Measurements from ENCODE around the gene SLC35E4. TPM values are rescaled to one million over a fixed set of nuclear protein-coding genes. Genes with fewer than 3 reads are reported as not detected.
A peak's percentile ranks its signal among the peaks of the same experiment; 100 is the strongest.

SLC35E4 gene
- total and polyA plus RNA-seq, 9 of the 15 experiments (the other 6 are each of a cell fraction or from before 2014, with no cell fraction given), result 0.06 to 2.3 (median 0.86) TPM; not detected in 1

GRCh38 chr22:30591588-30592359 lies 43.8 kb upstream of the SLC35E4 start, which contains the start of gene PES1 (continued):
- TF ChIP-seq, protein P1, sequence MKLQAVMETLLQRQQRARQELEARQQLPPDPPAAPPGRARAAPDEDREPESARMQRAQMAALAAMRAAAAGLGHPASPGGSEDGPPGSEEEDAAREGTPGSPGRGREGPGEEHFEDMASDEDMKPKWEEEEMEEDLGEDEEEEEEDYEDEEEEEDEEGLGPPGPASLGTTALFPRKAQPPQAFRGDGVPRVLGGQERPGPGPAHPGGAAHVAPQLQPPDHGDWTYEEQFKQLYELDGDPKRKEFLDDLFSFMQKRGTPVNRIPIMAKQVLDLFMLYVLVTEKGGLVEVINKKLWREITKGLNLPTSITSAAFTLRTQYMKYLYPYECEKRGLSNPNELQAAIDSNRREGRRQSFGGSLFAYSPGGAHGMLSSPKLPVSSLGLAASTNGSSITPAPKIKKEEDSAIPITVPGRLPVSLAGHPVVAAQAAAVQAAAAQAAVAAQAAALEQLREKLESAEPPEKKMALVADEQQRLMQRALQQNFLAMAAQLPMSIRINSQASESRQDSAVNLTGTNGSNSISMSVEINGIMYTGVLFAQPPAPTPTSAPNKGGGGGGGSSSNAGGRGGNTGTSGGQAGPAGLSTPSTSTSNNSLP (IDR thresholded peaks at IDR 0.05; ENCODE audit: borderline replicate concordance, low read depth, low read length), result no peak
- TF ChIP-seq CTBP1 (IDR thresholded peaks at IDR 0.05; ENCODE audit: borderline replicate concordance) (peak; percentile 21; the same call in 1 of the 2 replicates), HMBOX1 (IDR thresholded peaks at IDR 0.05) (no peak), ZNF785 (CRISPR knock-in tag; IDR thresholded peaks at IDR 0.05) (no peak), RB1 (IDR thresholded peaks at IDR 0.05; ENCODE audit: low read depth) (peak; percentile 30; the same call in 1 of the 2 replicates), MAFG (tag; conservative IDR thresholded peaks at IDR 0.05) (no peak), SP1 (CRISPR knock-in tag; IDR thresholded peaks at IDR 0.05) (peak; percentile 67), CC2D1A (IDR thresholded peaks at IDR 0.05) (no peak), ZNF124 (CRISPR knock-in tag; IDR thresholded peaks at IDR 0.05) (no peak), JUND (IDR thresholded peaks at IDR 0.05; ENCODE audit: borderline replicate concordance, low read depth, low read length) (peak; percentile 67), JUND (tag; IDR thresholded peaks at IDR 0.05; ENCODE audit: borderline replicate concordance, low read depth, low read length) (0 out of 3 replicates have a peak, but pooled peaks have one; percentile 58), ZNF644 (tag; IDR thresholded peaks at IDR 0.05; ENCODE audit: low read depth) (0 out of 2 replicates have a peak, but pooled peaks have one; percentile 60), GABPB1 (CRISPR knock-in tag; IDR thresholded peaks at IDR 0.05) (peak; percentile 72; the same call in 1 of the 2 replicates), ARID3B (CRISPR knock-in tag; IDR thresholded peaks at IDR 0.05; ENCODE audit: borderline replicate concordance) (no peak), ZNF444 (CRISPR knock-in tag; IDR thresholded peaks at IDR 0.05) (no peak), CXXC5 (CRISPR knock-in tag; IDR thresholded peaks at IDR 0.05) (peak; percentile 29; the same call in 1 of the 2 replicates)
- TF ChIP-seq, protein P2, sequence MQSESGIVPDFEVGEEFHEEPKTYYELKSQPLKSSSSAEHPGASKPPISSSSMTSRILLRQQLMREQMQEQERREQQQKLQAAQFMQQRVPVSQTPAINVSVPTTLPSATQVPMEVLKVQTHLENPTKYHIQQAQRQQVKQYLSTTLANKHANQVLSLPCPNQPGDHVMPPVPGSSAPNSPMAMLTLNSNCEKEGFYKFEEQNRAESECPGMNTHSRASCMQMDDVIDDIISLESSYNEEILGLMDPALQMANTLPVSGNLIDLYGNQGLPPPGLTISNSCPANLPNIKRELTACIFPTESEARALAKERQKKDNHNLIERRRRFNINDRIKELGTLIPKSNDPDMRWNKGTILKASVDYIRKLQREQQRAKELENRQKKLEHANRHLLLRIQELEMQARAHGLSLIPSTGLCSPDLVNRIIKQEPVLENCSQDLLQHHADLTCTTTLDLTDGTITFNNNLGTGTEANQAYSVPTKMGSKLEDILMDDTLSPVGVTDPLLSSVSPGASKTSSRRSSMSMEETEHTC (IDR thresholded peaks at IDR 0.05), result no peak
- TF ChIP-seq, protein P3, sequence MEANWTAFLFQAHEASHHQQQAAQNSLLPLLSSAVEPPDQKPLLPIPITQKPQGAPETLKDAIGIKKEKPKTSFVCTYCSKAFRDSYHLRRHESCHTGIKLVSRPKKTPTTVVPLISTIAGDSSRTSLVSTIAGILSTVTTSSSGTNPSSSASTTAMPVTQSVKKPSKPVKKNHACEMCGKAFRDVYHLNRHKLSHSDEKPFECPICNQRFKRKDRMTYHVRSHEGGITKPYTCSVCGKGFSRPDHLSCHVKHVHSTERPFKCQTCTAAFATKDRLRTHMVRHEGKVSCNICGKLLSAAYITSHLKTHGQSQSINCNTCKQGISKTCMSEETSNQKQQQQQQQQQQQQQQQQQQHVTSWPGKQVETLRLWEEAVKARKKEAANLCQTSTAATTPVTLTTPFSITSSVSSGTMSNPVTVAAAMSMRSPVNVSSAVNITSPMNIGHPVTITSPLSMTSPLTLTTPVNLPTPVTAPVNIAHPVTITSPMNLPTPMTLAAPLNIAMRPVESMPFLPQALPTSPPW (CRISPR knock-in tag; IDR thresholded peaks at IDR 0.05), result peak; percentile 74
- TF ChIP-seq, protein P4, sequence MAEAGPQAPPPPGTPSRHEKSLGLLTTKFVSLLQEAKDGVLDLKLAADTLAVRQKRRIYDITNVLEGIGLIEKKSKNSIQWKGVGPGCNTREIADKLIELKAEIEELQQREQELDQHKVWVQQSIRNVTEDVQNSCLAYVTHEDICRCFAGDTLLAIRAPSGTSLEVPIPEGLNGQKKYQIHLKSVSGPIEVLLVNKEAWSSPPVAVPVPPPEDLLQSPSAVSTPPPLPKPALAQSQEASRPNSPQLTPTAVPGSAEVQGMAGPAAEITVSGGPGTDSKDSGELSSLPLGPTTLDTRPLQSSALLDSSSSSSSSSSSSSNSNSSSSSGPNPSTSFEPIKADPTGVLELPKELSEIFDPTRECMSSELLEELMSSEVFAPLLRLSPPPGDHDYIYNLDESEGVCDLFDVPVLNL (CRISPR knock-in tag; IDR thresholded peaks at IDR 0.05; ENCODE audit: low read depth), result no peak
